NCI-H128 (cell line): Measurements from ENCODE around the gene SKP1.

Experiments
- DNase-seq: peaks from one replicate; lab custom pipeline; 2025; ENCODE audit not compliant: unreplicated experiment; lab: John Stamatoyannopoulos, UW

SKP1 gene

GRCh38 chr5:134130239-134130945, 46.4 kb downstream of the SKP1 start:
- DNase-seq, result no peak

GRCh38 chr5:134129411-134130238, 47.1 kb downstream of the SKP1 start:
- no peak for DNase-seq

- no peak for DNase-seq
Observed at GRCh38 chr5:134128648-134128995, 48.1 kb downstream of the SKP1 start.

GRCh38 chr5:134127988-134128647, 48.6 kb downstream of the SKP1 start:
- DNase-seq, result no peak

GRCh38 chr5:134127376-134127861, 49.3 kb downstream of the SKP1 start:
- DNase-seq, result no peak

GRCh38 chr5:134125039-134126015, 51.4 kb downstream of the SKP1 start:
- DNase-seq, result no peak

GRCh38 chr5:134124289-134125038, 52.3 kb downstream of the SKP1 start:
- DNase-seq, result no peak

GRCh38 chr5:134123360-134123759, 53.4 kb downstream of the SKP1 start:
- DNase-seq, result no peak

- DNase-seq, result no peak
Observed at GRCh38 chr5:134122530-134122929, 54.2 kb downstream of the SKP1 start.

- no peak for DNase-seq
Observed at GRCh38 chr5:134120386-134121138, 56.2 kb downstream of the SKP1 start.

- DNase-seq, result no peak
Observed at GRCh38 chr5:134119720-134120119, 57.0 kb downstream of the SKP1 start.

- DNase-seq, result no peak
Observed at GRCh38 chr5:134118212-134118835, 58.4 kb downstream of the SKP1 start.

- DNase-seq, result no peak
Observed at GRCh38 chr5:134116789-134117761, 59.7 kb downstream of the SKP1 start.

GRCh38 chr5:134116286-134116685, 60.5 kb downstream of the SKP1 start:
- no peak for DNase-seq

- no peak for DNase-seq
Observed at GRCh38 chr5:134115806-134116175, 61.0 kb downstream of the SKP1 start.

- DNase-seq, result no peak
Observed at GRCh38 chr5:134114886-134115805, 61.6 kb downstream of the SKP1 start.
